Measurements from ENCODE around the gene HYAL3.

The HYAL3 gene

GRCh38 chr3:50337175-50337861 is 38.1 kb upstream of the HYAL3 start:
- no peak for TF ChIP-seq CTCF (IDR thresholded peaks at IDR 0.05; ENCODE audit: extremely low read depth, insufficient read depth, missing control alignments)
- in situ Hi-C loops (cut with MboI; ENCODE audit: low pct_unique_long_range_greater_than_20kb, low sequenced_read_pairs, unreplicated experiment), result no loop called here
- peak; percentile 99 for DNase-seq (ENCODE audit: low spot score)

GRCh38 chr3:50336452-50337174 is 37.4 kb upstream of the HYAL3 start:
- no peak for DNase-seq (ENCODE audit: low spot score)
- in situ Hi-C loops (cut with MboI; ENCODE audit: low pct_unique_long_range_greater_than_20kb, low sequenced_read_pairs, unreplicated experiment), result no loop called here
- TF ChIP-seq CTCF (IDR thresholded peaks at IDR 0.05; ENCODE audit: extremely low read depth, insufficient read depth, missing control alignments), result no peak

GRCh38 chr3:50334339-50335075 is 35.3 kb upstream of the HYAL3 start:
- in situ Hi-C loops (cut with MboI; ENCODE audit: low pct_unique_long_range_greater_than_20kb, low sequenced_read_pairs, unreplicated experiment), result no loop called here
- no peak for TF ChIP-seq CTCF (IDR thresholded peaks at IDR 0.05; ENCODE audit: extremely low read depth, insufficient read depth, missing control alignments)
- no peak for DNase-seq (ENCODE audit: low spot score)

GRCh38 chr3:50333744-50334328 is 34.6 kb upstream of the HYAL3 start:
- DNase-seq (ENCODE audit: low spot score), result no peak
- TF ChIP-seq CTCF (IDR thresholded peaks at IDR 0.05; ENCODE audit: extremely low read depth, insufficient read depth, missing control alignments), result no peak
- in situ Hi-C loops (cut with MboI; ENCODE audit: low pct_unique_long_range_greater_than_20kb, low sequenced_read_pairs, unreplicated experiment), result no loop called here

GRCh38 chr3:50331364-50331907 is 32.2 kb upstream of the HYAL3 start:
- in situ Hi-C loops (cut with MboI; ENCODE audit: low pct_unique_long_range_greater_than_20kb, low sequenced_read_pairs, unreplicated experiment), result no loop called here
- no peak for DNase-seq (ENCODE audit: low spot score)
- no peak for TF ChIP-seq CTCF (IDR thresholded peaks at IDR 0.05; ENCODE audit: extremely low read depth, insufficient read depth, missing control alignments)

GRCh38 chr3:50330330-50330729 is 31.1 kb upstream of the HYAL3 start:
- in situ Hi-C loops (cut with MboI; ENCODE audit: low pct_unique_long_range_greater_than_20kb, low sequenced_read_pairs, unreplicated experiment), result no loop called here
- TF ChIP-seq CTCF (IDR thresholded peaks at IDR 0.05; ENCODE audit: extremely low read depth, insufficient read depth, missing control alignments), result no peak

More at GRCh38 chr3:50330330-50330729, 31.1 kb upstream of the HYAL3 start:
- no peak for DNase-seq (ENCODE audit: low spot score)

All from GM13977 (cell line).